ENCODE measurements around the gene MEGF11.

DNA sequence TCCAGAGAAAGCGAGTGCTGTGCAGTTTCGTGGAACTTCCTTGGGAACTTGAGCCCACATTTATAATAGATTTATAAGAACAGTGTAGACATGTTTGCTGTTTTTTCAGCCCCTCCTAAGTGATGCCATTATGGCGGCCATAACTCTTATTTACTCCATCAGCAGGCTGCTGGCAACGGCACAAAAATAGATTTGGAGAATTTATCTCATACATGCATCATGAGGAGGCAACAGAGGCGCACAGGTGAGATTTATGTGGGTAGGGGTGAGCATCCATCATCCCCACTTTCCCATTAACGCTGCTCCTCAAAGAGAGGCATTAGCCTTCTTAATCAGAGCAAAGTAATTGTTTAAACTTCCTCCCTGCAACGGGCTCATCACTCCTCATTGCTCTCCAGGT, 201.7 kb downstream of the MEGF11 start:
- no peak for TF ChIP-seq POLR2A (IDR thresholded peaks at IDR 0.05)
- TF ChIP-seq, protein P1, sequence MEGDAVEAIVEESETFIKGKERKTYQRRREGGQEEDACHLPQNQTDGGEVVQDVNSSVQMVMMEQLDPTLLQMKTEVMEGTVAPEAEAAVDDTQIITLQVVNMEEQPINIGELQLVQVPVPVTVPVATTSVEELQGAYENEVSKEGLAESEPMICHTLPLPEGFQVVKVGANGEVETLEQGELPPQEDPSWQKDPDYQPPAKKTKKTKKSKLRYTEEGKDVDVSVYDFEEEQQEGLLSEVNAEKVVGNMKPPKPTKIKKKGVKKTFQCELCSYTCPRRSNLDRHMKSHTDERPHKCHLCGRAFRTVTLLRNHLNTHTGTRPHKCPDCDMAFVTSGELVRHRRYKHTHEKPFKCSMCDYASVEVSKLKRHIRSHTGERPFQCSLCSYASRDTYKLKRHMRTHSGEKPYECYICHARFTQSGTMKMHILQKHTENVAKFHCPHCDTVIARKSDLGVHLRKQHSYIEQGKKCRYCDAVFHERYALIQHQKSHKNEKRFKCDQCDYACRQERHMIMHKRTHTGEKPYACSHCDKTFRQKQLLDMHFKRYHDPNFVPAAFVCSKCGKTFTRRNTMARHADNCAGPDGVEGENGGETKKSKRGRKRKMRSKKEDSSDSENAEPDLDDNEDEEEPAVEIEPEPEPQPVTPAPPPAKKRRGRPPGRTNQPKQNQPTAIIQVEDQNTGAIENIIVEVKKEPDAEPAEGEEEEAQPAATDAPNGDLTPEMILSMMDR (IDR thresholded peaks at IDR 0.05) = no peak
